Stimulated activated CD8-positive, alpha-beta memory T cell treated with anti-CD3 and anti-CD28 coated beads, Interleukin-15, amount 100 ng/mL, for 24 hours (primary cell): ENCODE measurements around the gene PCSK7.
"Not testable (repeated sequence)": the region's sequence is repeated elsewhere in the genome, so short reads cannot be mapped to it uniquely, and the experiment has no call there.

Source experiments
- DNase-seq: peaks from one replicate; pipeline ENCODE4 v3.0.0-alpha.2; 2020; ENCODE audit warnings: low read depth

The PCSK7 gene

GRCh38 chr11:117197516-117198456 is 34.1 kb downstream of the PCSK7 start:
- no peak for DNase-seq

DNA sequence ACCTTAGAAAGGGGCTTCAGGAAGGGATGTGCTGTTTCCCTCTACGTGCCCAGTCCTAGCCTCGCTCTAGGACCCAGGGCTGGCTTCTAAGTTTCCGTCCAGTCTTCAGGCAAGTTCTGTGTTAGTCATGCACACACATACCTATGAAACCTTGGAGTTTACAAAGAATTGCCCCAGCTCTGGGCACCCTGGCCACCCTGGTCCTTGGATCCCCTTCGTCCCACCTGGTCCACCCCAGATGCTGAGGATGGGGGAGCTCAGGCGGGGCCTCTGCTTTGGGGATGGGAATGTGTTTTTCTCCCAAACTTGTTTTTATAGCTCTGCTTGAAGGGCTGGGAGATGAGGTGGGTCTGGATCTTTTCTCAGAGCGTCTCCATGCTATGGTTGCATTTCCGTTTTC is 34.9 kb downstream of the PCSK7 start:
- DNase-seq, result no peak

DNA sequence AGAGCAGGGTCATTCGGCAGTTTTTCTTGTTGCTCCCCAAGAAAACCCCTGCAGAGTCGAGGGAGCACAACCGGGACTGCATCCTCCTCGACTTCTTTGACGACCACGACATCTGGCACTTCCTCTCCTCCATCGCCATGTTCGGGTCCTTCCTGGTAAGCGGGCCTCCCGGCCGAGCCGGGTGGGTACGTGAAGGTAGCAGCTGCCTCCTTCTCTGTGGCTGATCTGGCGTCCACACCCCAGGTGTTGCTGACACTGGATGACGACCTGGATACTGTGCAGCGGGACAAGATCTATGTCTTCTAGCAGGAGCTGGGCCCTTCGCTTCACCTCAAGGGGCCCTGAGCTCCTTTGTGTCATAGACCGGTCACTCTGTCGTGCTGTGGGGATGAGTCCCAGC is 36.1 kb downstream of the PCSK7 start:
- DNase-seq, result no peak

DNA sequence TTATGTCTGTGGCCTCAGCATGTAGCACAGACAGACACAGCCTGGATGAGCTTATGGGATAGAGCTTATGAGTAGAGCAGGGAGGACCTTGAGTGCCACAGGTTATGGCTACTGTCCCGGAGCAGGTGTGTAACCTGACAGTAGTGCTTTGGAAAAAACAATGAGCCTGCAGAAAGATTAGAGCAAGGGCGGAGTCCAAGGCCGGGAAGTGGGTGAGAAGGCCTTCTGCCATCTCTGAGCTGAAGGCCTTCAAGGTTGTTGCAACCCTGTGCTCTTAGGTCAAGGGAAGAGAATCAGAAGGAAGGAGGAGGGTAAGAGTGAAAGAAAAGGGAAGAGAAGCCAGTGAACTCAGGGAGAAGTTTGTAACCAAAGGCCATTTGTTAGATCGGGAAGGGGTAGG is 36.6 kb downstream of the PCSK7 start:
- no peak for DNase-seq

GRCh38 chr11:117194267-117194666 is 37.6 kb downstream of the PCSK7 start:
- no peak for DNase-seq

- DNase-seq, result no peak
Measured at GRCh38 chr11:117193130-117194020, 38.5 kb downstream of the PCSK7 start.

DNA sequence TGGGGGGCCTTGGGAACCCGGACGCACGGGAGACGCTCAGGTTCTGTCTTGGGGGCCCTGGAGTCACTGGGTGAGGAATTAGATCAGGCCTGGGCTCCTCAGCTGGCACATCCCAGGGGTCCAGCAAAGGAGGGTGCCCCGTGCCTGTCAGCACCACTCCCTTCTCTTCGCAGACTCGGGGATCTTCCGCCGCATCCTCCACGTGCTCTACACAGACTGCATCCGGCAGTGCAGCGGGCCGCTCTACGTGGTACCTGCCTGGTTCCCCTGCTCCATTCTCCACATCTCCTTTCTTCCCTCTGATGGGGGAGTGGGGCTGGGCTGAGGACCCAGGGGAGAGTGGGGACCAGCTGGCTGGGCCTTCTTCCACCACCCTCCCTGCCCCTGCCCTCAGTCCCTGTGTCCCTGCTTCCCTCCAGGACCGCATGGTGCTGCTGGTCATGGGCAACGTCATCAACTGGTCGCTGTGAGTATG is 39.4 kb downstream of the PCSK7 start:
- no peak for DNase-seq

DNA sequence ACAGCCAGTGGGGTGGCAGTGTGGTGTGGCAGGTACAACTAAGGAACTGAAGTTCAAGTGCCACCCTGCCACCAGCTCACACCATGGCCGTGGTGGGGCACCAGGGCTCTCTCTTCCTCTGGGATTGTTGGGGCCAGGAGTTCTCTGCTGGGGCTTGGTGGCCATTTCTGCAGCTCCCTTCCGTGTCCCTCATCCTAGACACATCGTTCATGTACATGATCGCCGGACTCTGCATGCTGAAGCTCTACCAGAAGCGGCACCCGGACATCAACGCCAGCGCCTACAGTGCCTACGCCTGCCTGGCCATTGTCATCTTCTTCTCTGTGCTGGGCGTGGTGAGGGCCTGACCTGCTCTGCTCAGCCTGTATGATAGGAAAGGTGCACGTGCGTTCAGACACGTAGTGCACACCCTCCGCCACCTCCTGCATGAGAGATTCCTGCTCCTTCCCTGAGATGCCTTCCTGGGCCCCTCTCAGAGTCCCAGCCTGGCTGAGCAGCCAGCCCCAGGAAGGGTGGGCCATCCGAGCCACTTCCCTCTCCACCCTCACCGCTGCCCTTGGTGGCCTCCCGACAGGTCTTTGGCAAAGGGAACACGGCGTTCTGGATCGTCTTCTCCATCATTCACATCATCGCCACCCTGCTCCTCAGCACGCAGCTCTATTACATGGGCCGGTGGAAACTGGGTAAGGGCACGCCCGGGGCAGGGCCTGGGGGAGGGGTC is 40.0 kb downstream of the PCSK7 start:
- no peak for DNase-seq

GRCh38 chr11:117189941-117190544 is 41.8 kb downstream of the PCSK7 start:
- no peak for DNase-seq

- DNase-seq, result no peak
Measured at GRCh38 chr11:117189191-117189940, 42.5 kb downstream of the PCSK7 start.

- DNase-seq, result no peak
Measured at GRCh38 chr11:117188620-117189081, 43.2 kb downstream of the PCSK7 start.

DNA sequence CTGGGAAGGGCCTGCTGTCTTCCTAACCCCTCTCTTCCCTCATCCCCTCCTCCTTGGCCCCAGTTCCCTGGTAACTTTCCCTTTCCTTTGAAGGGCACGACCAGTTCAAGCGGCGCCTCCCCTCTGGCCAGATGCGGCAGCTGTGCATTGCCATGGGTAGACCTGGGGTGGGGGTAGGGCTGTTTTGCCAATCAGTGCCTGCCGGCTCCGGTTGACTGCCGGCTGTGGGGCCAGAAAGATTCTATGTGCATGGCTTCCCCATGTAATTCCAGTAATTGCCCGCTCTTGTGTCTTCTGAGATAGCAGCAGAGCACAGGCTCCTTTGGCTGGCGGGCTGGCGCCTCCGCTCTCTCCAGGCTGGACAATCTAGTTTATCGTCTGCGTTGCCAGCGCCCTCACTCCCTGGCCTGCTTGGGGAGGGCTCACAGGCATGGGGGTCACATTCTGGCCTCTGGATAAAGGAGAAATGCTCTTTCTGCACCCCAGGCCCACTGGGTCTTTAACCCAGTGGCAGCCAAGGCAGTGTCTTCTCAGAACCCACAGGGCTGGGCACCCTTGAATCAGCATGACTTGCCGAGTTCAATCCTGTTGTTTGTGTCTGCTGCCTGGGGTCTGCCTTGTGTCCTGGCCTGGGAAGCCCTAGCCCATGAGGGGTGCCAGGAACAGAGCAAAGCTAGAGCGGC is 43.9 kb downstream of the PCSK7 start:
- no peak for DNase-seq

DNA sequence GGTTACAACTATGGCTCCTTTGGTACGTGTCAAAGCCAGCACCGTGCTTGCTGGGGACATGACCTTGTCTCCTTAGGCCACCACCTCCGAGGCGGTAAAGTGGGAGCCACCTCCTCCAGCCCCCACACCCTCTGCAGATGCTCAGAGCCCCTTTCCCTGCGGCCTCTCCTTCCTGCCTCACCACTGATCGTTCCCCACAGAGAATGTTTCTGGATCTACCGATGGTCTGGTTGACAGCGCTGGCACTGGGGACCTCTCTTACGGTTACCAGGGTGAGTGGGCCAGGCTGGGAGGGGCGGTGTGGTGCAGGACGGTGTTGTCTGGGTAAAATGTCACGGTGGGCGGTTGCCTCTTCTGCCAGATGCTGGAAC is 44.5 kb downstream of the PCSK7 start:
- DNase-seq, result no peak

- DNase-seq, result no peak
Measured at GRCh38 chr11:117187007-117187406, 44.9 kb downstream of the PCSK7 start.

DNA sequence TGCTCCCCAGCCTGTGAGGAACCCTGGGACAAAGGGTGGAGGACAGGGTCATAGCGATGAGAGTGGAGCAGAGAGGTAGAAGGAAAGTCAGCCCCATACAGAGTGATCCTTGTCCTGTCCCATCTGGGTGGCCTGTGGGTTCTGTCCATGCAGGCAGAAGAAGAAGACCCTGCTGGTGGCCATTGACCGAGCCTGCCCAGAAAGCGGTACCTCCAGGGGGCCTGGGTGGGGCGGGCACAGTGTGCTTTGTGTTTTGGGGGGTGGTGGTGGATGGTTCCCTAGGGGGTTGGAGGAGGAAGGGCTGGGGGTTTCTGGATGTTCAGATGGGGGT is 45.5 kb downstream of the PCSK7 start:
- no peak for DNase-seq

DNA sequence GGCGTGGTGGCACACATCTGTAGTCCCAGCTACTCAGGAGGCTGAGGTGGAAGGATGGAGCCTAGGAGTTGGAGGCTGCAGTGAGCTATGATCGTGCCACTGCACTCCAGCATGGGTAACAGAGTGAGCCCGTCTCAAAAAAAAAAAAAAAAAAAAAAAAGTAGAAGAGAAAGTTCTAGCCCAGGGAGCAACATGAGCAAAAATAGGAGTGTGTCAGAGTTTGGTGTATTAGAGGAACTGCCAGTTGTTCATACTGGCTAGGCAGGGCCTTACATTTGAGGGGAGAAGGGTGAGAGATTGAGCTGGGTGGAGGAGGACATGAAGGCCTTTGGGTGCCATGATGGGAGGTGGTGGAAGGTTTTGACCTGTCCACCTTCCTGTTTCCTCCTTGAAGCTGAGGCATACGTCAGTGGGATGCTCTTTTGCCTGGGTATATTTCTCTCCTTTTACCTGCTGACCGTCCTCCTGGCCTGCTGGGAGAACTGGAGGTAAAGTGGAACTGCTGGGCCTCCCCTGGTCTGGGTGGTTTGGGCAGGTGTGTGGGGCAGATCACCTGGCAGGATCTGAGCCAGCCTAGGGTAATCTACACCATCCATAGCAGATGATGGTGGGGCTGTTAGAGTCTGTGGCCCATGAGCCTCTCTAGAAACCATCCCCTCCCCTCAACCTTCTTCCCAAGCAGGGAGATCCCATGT is 46.0 kb downstream of the PCSK7 start:
- no peak for DNase-seq

DNA sequence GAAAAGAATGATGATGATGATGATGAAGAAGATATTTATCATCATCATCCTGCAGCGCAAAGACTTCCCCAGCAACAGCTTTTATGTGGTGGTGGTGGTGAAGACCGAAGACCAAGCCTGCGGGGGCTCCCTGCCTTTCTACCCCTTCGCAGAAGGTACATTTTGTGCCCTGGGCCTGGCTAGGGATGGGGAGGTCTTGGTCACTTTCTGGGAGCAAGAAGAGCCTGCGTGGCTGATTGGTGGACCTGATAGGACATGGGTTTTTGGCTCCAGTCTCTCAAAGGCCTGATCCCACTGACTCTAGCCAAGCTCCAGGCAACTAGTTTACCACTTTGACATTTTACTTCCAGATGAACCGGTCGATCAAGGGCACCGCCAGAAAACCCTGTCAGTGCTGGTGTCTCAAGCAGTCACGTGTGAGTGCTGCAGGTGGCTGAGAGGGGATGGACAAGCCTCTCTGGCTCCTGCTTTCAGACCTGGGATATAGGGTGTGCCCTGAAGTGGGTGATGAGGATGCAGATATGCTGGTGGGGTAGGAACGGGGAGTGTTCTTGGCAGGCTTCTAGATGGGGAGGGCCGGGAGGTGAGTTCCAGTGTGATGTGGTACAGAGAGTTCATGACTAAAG is 48.0 kb downstream of the PCSK7 start:
- no peak for DNase-seq

DNA sequence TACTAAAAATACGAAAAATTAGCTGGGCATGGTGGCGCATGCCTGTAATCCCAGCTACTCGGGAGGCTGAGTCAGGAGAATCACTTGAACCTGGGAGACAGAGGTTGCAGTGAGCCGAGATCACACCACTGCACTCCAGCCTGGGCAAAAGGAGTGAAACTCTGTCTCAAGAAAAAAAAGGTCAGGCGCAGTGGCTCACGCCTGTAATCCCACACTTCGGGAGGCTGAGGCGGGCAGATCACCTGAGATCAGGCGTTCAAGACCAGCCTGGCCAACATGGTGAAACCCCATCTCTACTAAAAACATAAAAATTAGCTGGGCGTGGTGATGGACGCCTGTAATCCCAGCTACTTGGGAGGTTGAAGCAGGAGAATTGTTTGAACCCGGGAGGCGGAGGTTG is 48.7 kb downstream of the PCSK7 start:
- not testable (repeated sequence) for DNase-seq

- DNase-seq, result no peak
Measured at GRCh38 chr11:117182551-117182935, 49.3 kb downstream of the PCSK7 start.
